ENCODE results near the gene DIRAS1. TPM values are rescaled to one million over a fixed set of nuclear protein-coding genes. Genes with fewer than 3 reads are reported as not detected.

Gene DIRAS1
- total RNA-seq, 2 experiments from 2014 or later = not detected

GRCh38 chr19:2665103-2665502, 56.1 kb downstream of the DIRAS1 start:
- CTCF ChIA-PET = no interaction called here
- H3K27me3 ChIP-seq (ENCODE audit: control insufficient read depth in 1 of 2, insufficient read depth in 2 of 2, low read length in 2 of 2) = no peaks in the 10 kb centered on the region
- H3K27ac Mint-ChIP-seq = no peak overlapping the region
- H3K4me1 Mint-ChIP-seq (ENCODE audit: low read depth) = no peaks in the 10 kb centered on the region
- DNase-seq (no peak), ATAC-seq (ENCODE audit: poor library complexity) (no peak)
- H3K4me1 ChIP-seq (ENCODE audit: insufficient read depth, low read length) = no peaks in the 10 kb centered on the region
- TF ChIP-seq CTCF (IDR thresholded peaks at IDR 0.05) = no peak
- no peaks in the 10 kb centered on the region for H3K36me3 Mint-ChIP-seq (ENCODE audit: low read depth)
- intact Hi-C loops (cut with DNase I, micrococcal nuclease) = no loop called here
- H3K27ac ChIP-seq (ENCODE audit: low read depth in 1 of 2, low read length in 2 of 2) = no peak overlapping the region
- H3K4me3 ChIP-seq (ENCODE audit: low read length) = no peak overlapping the region
- no peak overlapping the region for H3K4me3 Mint-ChIP-seq
- peaks cover 8 to 9% of the 10 kb centered on the region in 2 experiments for H3K9me3 ChIP-seq (ENCODE audit: control insufficient read depth in 1 of 2, insufficient read depth in 1 of 2, low read length in 2 of 2)
- no peaks in the 10 kb centered on the region for H3K27me3 Mint-ChIP-seq
- POLR2A ChIA-PET = interaction anchor here (0.7 kb wide), 1 partner anchor 37 kb away, joined by 4 read pairs; no protein-coding TSS in a partner anchor
- H3K9me3 Mint-ChIP-seq = no peaks in the 10 kb centered on the region
- no peaks in the 10 kb centered on the region for H3K36me3 ChIP-seq (ENCODE audit: insufficient read depth, low read length)

Other genes with a start within 250 kb of the DIRAS1 start
- gene GADD45B, start 245.2 kb downstream of the DIRAS1 start, total RNA-seq = 100 to 1,000 TPM; 284 to 285 TPM
- gene GNG7, start 18.7 kb downstream of the DIRAS1 start, total RNA-seq = 1 to 10 TPM; 5.2 to 5.7 TPM
- gene SLC39A3, start 18.6 kb upstream of the DIRAS1 start, total RNA-seq = 1 to 10 TPM; 7.6 to 7.9 TPM
- 10 to 100 TPM; 28.3 to 29.7 TPM for gene SGTA, start 61.9 kb upstream of the DIRAS1 start, total RNA-seq
- 10 to 100 TPM; 26.6 to 27.3 TPM for gene THOP1, start 64.1 kb upstream of the DIRAS1 start, total RNA-seq
- 1 to 10 TPM; 3.5 to 3.6 TPM for gene ZNF554, start 98.5 kb upstream of the DIRAS1 start, total RNA-seq
- 1 to 10 TPM; 2.3 to 2.4 TPM for gene ZNF555, start 120.1 kb upstream of the DIRAS1 start, total RNA-seq
- not detected for gene ZNF556, start 146.0 kb upstream of the DIRAS1 start, total RNA-seq
- under 1 TPM; 0.47 to 0.82 TPM for gene ZNF57, start 179.6 kb upstream of the DIRAS1 start, total RNA-seq
- 1 to 10 TPM; 2.0 to 2.4 TPM for gene ZNF77, start 223.6 kb upstream of the DIRAS1 start, total RNA-seq

Data from CD4-positive, alpha-beta T cell (primary cell).